Endothelial cell of umbilical vein (primary cell): Measurements from ENCODE around the gene KIAA1671. TPM values are rescaled to one million over a fixed set of nuclear protein-coding genes. Genes with fewer than 3 reads are reported as not detected.

Experiments
- BruUV-seq: library from RNA; stranded (reverse); fragments of 400-500 nt; replicated peaks from 2 replicates; lab custom pipeline; 2021; lab: Mats Ljungman, UMichigan
- CTCF ChIA-PET: fragments of 300-600, 350-600 bp; sonication (Branson Sonifier 250); formaldehyde crosslinking; loops from one replicate; lab custom pipeline; 2021; ENCODE audit warnings: antibody characterized with exemption, inconsistent platforms; lab: Charles Lee
- POLR2A ChIA-PET: fragments of 300-600, 350-600 bp; sonication (Branson Sonifier 250); formaldehyde crosslinking; loops from one replicate; lab custom pipeline; 2021; ENCODE audit warnings: antibody characterized with exemption, inconsistent platforms; lab: Charles Lee
- DNase-seq: peaks from one replicate; pipeline ENCODE4 v3.0.0-alpha.2; 2011; ENCODE audit warnings: low read depth, low spot score
- FAIRE-seq: peaks from 2 replicates; lab custom pipeline; 2011; peaks lifted over from hg19 to GRCh38; lab: Jason Lieb, UNC
- H2AFZ ChIP-seq: 2 replicates; pipeline ENCODE4 v1.6.0; 2012; ENCODE audit warnings: low read depth, low read length, control low read depth, inconsistent platforms
- H3K27ac ChIP-seq: 2 replicates; pipeline ENCODE4 v1.5.1; 2011; ENCODE audit warnings: low read depth, mild to moderate bottlenecking, control low read depth, low read length, moderate library complexity; ENCODE audit not compliant: insufficient read depth
- H3K27me3 ChIP-seq, 2 experiments: 2 replicates each; pipeline versions ENCODE4 v1.6.0 to v1.6.1; 2011; ENCODE audit warnings: low read length in 2 of 2, mixed read lengths in 1 of 2; ENCODE audit not compliant: control insufficient read depth in 2 of 2, insufficient read depth in 2 of 2
- H3K36me3 ChIP-seq, 2 experiments: 2 replicates in 1 of 2; 3 replicates in 1 of 2; pipeline ENCODE4 v1.5.1; 2011; ENCODE audit warnings: low read length in 2 of 2, mild to moderate bottlenecking in 1 of 2, moderate library complexity in 1 of 2; ENCODE audit not compliant: control insufficient read depth in 2 of 2, insufficient read depth in 2 of 2; ENCODE audit errors: extremely low read depth in 1 of 2
- H3K4me1 ChIP-seq: 3 replicates; pipeline ENCODE4 v1.5.1; 2011; ENCODE audit warnings: mild to moderate bottlenecking, low read length; ENCODE audit not compliant: control insufficient read depth, insufficient read depth; ENCODE audit errors: extremely low read depth
- H3K4me2 ChIP-seq: 2 replicates; pipeline ENCODE4 v1.6.1; 2011; ENCODE audit warnings: low read length, control low read depth, mixed read lengths; ENCODE audit not compliant: insufficient read depth
- H3K4me3 ChIP-seq, 3 experiments: fragments of 200-600 bp in 1 of 3; sonication (generic), shearing (Covaris generic) in 1 of 3; replicated peaks in 1 of 3; 2 replicates each; pipeline ENCODE4 v1.5.1; 2011 to 2016; ENCODE audit warnings: control low read depth in 3 of 3, low read length in 3 of 3, mild to moderate bottlenecking in 2 of 3, inconsistent platforms in 1 of 3, low read depth in 1 of 3, moderate library complexity in 1 of 3; ENCODE audit not compliant: insufficient read depth in 1 of 3
- H3K79me2 ChIP-seq: 2 replicates; pipeline ENCODE4 v1.6.0; 2012; ENCODE audit warnings: low read length, inconsistent platforms; ENCODE audit not compliant: control insufficient read depth, insufficient read depth
- H3K9ac ChIP-seq: replicated peaks from 2 replicates; pipeline ENCODE3; 2011; ENCODE audit warnings: low read length, control low read depth; ENCODE audit not compliant: insufficient read depth; ENCODE audit errors: extremely low read depth
- H3K9me1 ChIP-seq: replicated peaks from 3 replicates; pipeline ENCODE4 v1.6.0; 2011; ENCODE audit warnings: mild to moderate bottlenecking, low read length; ENCODE audit not compliant: control insufficient read depth, insufficient read depth; ENCODE audit errors: extremely low read depth
- H3K9me3 ChIP-seq: replicated peaks from 2 replicates; pipeline ENCODE4 v1.5.1; 2012; ENCODE audit warnings: low read length, inconsistent platforms; ENCODE audit not compliant: control insufficient read depth, insufficient read depth
- H4K20me1 ChIP-seq: replicated peaks from 2 replicates; pipeline ENCODE3; 2011; ENCODE audit warnings: mild to moderate bottlenecking, low read length; ENCODE audit not compliant: control insufficient read depth, insufficient read depth; ENCODE audit errors: extremely low read depth
- CTCF ChIP-seq, 2 donors: IDR thresholded peaks; 1 replicate in 1 of 2; 2 replicates in 1 of 2; pipeline ENCODE4 v1.5.1; 2011; ENCODE audit warnings: low read length in 2 of 2, mild to moderate bottlenecking in 2 of 2, moderate library complexity in 2 of 2, control low read depth in 1 of 2, inconsistent platforms in 1 of 2, low read depth in 1 of 2; ENCODE audit not compliant: insufficient read depth in 1 of 2; ENCODE audit errors: extremely low read depth in 1 of 2
- EZH2 ChIP-seq: IDR thresholded peaks from 2 replicates; pipeline ENCODE4 v1.6.1; 2012; ENCODE audit warnings: borderline replicate concordance, low read depth, mild to moderate bottlenecking, moderate library complexity, low read length, inconsistent platforms; ENCODE audit not compliant: severe bottlenecking
- FOS ChIP-seq: IDR thresholded peaks from 2 replicates; pipeline ENCODE4 v1.6.1; 2011; ENCODE audit warnings: mild to moderate bottlenecking, low read length, moderate library complexity, borderline replicate concordance; ENCODE audit not compliant: insufficient read depth
- GATA2 ChIP-seq: IDR thresholded peaks from 2 replicates; pipeline ENCODE4 v1.7.0; 2011; ENCODE audit warnings: low read depth, mild to moderate bottlenecking, moderate library complexity, mixed read lengths, low read length; ENCODE audit not compliant: insufficient read length, insufficient read depth
- JUN ChIP-seq: IDR thresholded peaks from 2 replicates; pipeline ENCODE4 v1.6.1; 2011; ENCODE audit warnings: borderline replicate concordance, low read depth; ENCODE audit not compliant: insufficient read length, insufficient read depth
- MAX ChIP-seq: IDR thresholded peaks from 2 replicates; pipeline ENCODE4 v1.6.1; 2011; ENCODE audit not compliant: insufficient read depth, insufficient read length
- MYC ChIP-seq: IDR thresholded peaks from one replicate; pipeline ENCODE4 v1.6.1; 2011; ENCODE audit warnings: mild to moderate bottlenecking, low read depth, low read length
- POLR2A ChIP-seq: IDR thresholded peaks from 2 replicates; pipeline ENCODE4 v1.6.1; 2012; ENCODE audit warnings: low read depth, mild to moderate bottlenecking, control low read depth, low read length
- POLR2AphosphoS5 ChIP-seq: IDR thresholded peaks from 2 replicates; pipeline ENCODE4 v1.6.1; 2012; ENCODE audit warnings: low read depth, mild to moderate bottlenecking, control low read depth, low read length, moderate library complexity; ENCODE audit not compliant: insufficient read depth
- dilution Hi-C: fragments of 300-500 bp; cut with MboI; formaldehyde crosslinking; loops from one replicate; pipeline ENCODE4 v1.15.0; 2019; ENCODE audit warnings: low sequenced_read_pairs; ENCODE audit not compliant: extremely low pct_ligation_motif_present
- intact Hi-C: fragments of 100-400 bp; cut with micrococcal nuclease; formaldehyde crosslinking; loops from one replicate; pipeline ENCODE4 v1.10.0; 2022
- polyA plus RNA-seq, 4 experiments: library from polyadenylated mRNA; depleted of rRNA in 3 of 4; stranded (reverse) in 3 of 4; unstranded in 1 of 4; fragments of >200 nt; gene quantifications; 2 replicates each; pipeline versions ENCODE4 v1.2.1 to v1.2.3, GENCODE V29; 2011 to 2012; ENCODE audit warnings: missing spikeins in 1 of 4
- total RNA-seq: library from RNA; stranded (reverse); gene quantifications from 2 replicates; pipeline ENCODE4 v1.2.3, GENCODE V29; 2021

The KIAA1671 gene
- total and polyA plus RNA-seq, 2 donors (not counting 3 experiments of a cell fraction or from before 2014, with no cell fraction given), result 23.1 to 85.1 TPM

- FAIRE-seq, result no peak
Observed at GRCh38 chr22:25080855-25081254, 128.3 kb downstream of the KIAA1671 start.

More at GRCh38 chr22:25080855-25081254, 128.3 kb downstream of the KIAA1671 start:
- Histone ChIP-seq H3K4me1 (peaks cover 9% of the 10 kb centered on the region), H3K4me2 (no peak overlapping the region), H3K9me3 (no peaks in the 10 kb centered on the region), H3K9me1 (no peaks in the 10 kb centered on the region), H3K36me3 (no peaks in the 10 kb centered on the region), H3K4me3 (no peak overlapping the region), H2AFZ (no peak overlapping the region), H3K27ac (no peak overlapping the region), H3K9ac (no peak overlapping the region), H3K79me2 (no peaks in the 10 kb centered on the region), H3K27me3 (no peaks in the 10 kb centered on the region), H4K20me1 (peaks cover 2% of the 10 kb centered on the region)
- POLR2A ChIA-PET, result no interaction called here
- dilution Hi-C loops, result no loop called here
- intact Hi-C loops, result loop anchor here (1.0 kb wide), 2 partner anchors 91 to 253 kb away; no protein-coding TSS in a partner anchor
- TF ChIP-seq JUN (no peak), GATA2 (no peak), POLR2A (no peak), EZH2 (no peak), POLR2AphosphoS5 (no peak), CTCF (IDR thresholded peaks at IDR 0.05; ENCODE audit: extremely low read depth in 1 of 2, insufficient read depth in 1 of 2, low read depth in 1 of 2, low read length in 2 of 2) (no peak), FOS (no peak), MAX (no peak), MYC (no peak)
- CTCF ChIA-PET, result interaction anchor here (0.9 to 3.5 kb wide), 21 partner anchors 9 to 366 kb away, joined by 3 to 31 read pairs (median 5); no protein-coding TSS in a partner anchor
- no peak for DNase-seq
- BruUV-seq, result no TSS peak
